Mesenchymal stem cell (in vitro differentiated cells and primary cell): ENCODE results near the gene KCTD20.
A peak's percentile ranks its signal among the peaks of the same experiment; 100 is the strongest.

ENCODE experiments used
- DNase-seq: peaks from one replicate; pipeline ENCODE4 v3.0.0-alpha.2; 2013
- H2AFZ ChIP-seq: one replicate; pipeline ENCODE4 v1.6.1; 2013; ENCODE audit warnings: low read depth, mild to moderate bottlenecking, control low read depth, inconsistent platforms, low read length, moderate library complexity
- H2AK5ac ChIP-seq: 2 replicates; pipeline ENCODE4 v1.6.1; 2013; ENCODE audit warnings: low read length, moderate library complexity, mild to moderate bottlenecking, inconsistent platforms; ENCODE audit not compliant: severe bottlenecking
- H2BK120ac ChIP-seq: one replicate; pipeline ENCODE4 v1.6.1; 2013; ENCODE audit warnings: low read depth, mild to moderate bottlenecking, inconsistent platforms, low read length, moderate library complexity
- H2BK12ac ChIP-seq, 2 experiments: one replicate each; pipeline ENCODE4 v1.6.1; 2013; ENCODE audit warnings: inconsistent platforms in 2 of 2, low read length in 2 of 2, mild to moderate bottlenecking in 2 of 2, moderate library complexity in 2 of 2, control low read depth in 1 of 2
- H2BK15ac ChIP-seq: one replicate; pipeline ENCODE4 v1.6.1; 2013; ENCODE audit warnings: mild to moderate bottlenecking, low read depth, inconsistent platforms; ENCODE audit not compliant: poor library complexity, severe bottlenecking
- H2BK5ac ChIP-seq: 2 replicates; pipeline ENCODE4 v1.6.1; 2013; ENCODE audit warnings: low read depth, mild to moderate bottlenecking, low read length, control low read depth, inconsistent platforms; ENCODE audit not compliant: poor library complexity, severe bottlenecking
- H3K14ac ChIP-seq, 2 experiments: one replicate each; pipeline ENCODE4 v1.6.1; 2013; ENCODE audit warnings: inconsistent platforms in 2 of 2, low read length in 2 of 2, control low read depth in 1 of 2, mild to moderate bottlenecking in 1 of 2, moderate library complexity in 1 of 2
- H3K18ac ChIP-seq, 2 experiments: one replicate each; pipeline ENCODE4 v1.6.1; 2013; ENCODE audit warnings: inconsistent platforms in 2 of 2, low read length in 2 of 2, control low read depth in 1 of 2, low read depth in 1 of 2, mild to moderate bottlenecking in 1 of 2
- H3K23ac ChIP-seq, 2 experiments: one replicate each; pipeline ENCODE4 v1.6.1; 2013; ENCODE audit warnings: inconsistent platforms in 2 of 2, low read length in 2 of 2, mild to moderate bottlenecking in 2 of 2, moderate library complexity in 2 of 2, control low read depth in 1 of 2
- H3K27ac ChIP-seq: 2 replicates; pipeline ENCODE4 v1.5.1; 2013; ENCODE audit warnings: mild to moderate bottlenecking, moderate library complexity, low read length, control low read depth, inconsistent platforms; ENCODE audit not compliant: poor library complexity, severe bottlenecking
- H3K27me3 ChIP-seq, 2 experiments: 2 replicates each; pipeline versions ENCODE4 v1.6.1 to v1.7.0; 2013; ENCODE audit warnings: low read length in 2 of 2, mild to moderate bottlenecking in 2 of 2, moderate library complexity in 2 of 2, control low read depth in 1 of 2, inconsistent platforms in 1 of 2; ENCODE audit not compliant: control insufficient read depth in 1 of 2, insufficient read depth in 1 of 2
- H3K36me3 ChIP-seq, 2 experiments: 2 replicates each; pipeline versions ENCODE4 v1.6.1 to v1.7.0; 2013; ENCODE audit warnings: low read length in 2 of 2, control low read depth in 1 of 2, inconsistent platforms in 1 of 2, low read depth in 1 of 2, mild to moderate bottlenecking in 1 of 2; ENCODE audit not compliant: insufficient read depth in 2 of 2, control insufficient read depth in 1 of 2
- H3K4ac ChIP-seq, 2 experiments: one replicate each; pipeline ENCODE4 v1.6.1; 2013; ENCODE audit warnings: inconsistent platforms in 2 of 2, low read length in 2 of 2, mild to moderate bottlenecking in 2 of 2, moderate library complexity in 2 of 2, control low read depth in 1 of 2, low read depth in 1 of 2
- H3K4me1 ChIP-seq: 2 replicates; pipeline ENCODE4 v1.6.1; 2013; ENCODE audit warnings: low read depth, low read length, control low read depth; ENCODE audit not compliant: control insufficient read depth, insufficient read depth
- H3K4me2 ChIP-seq: 2 replicates; pipeline ENCODE4 v1.6.1; 2013; ENCODE audit warnings: low read length, mild to moderate bottlenecking, inconsistent platforms; ENCODE audit not compliant: poor library complexity, severe bottlenecking
- H3K4me3 ChIP-seq, 2 experiments: 2 replicates each; pipeline versions ENCODE4 v1.5.1 to v1.7.0; 2013; ENCODE audit warnings: low read length in 2 of 2, mild to moderate bottlenecking in 2 of 2, control low read depth in 1 of 2, low read depth in 1 of 2; ENCODE audit not compliant: insufficient read depth in 1 of 2
- H3K79me1 ChIP-seq: replicated peaks from 2 replicates; pipeline ENCODE4 v1.6.1; 2013; ENCODE audit warnings: mild to moderate bottlenecking, control low read depth, low read length, inconsistent platforms; ENCODE audit not compliant: poor library complexity, severe bottlenecking
- H3K9ac ChIP-seq: 2 replicates; pipeline ENCODE4 v1.7.0; 2013; ENCODE audit warnings: mild to moderate bottlenecking, low read length, moderate library complexity
- H3K9me3 ChIP-seq: 2 replicates; pipeline ENCODE4 v1.7.0; 2013; ENCODE audit warnings: mild to moderate bottlenecking, low read length; ENCODE audit not compliant: control insufficient read depth
- H4K8ac ChIP-seq: one replicate; pipeline ENCODE4 v1.6.1; 2013; ENCODE audit warnings: inconsistent platforms, mild to moderate bottlenecking, low read length, moderate library complexity
- H4K91ac ChIP-seq: one replicate; pipeline ENCODE4 v1.6.1; 2013; ENCODE audit warnings: mild to moderate bottlenecking, low read length, inconsistent platforms
- WGBS: methylation state at CpG from one replicate; pipeline ENCODE4 v1.1.7; 2013; ENCODE audit warnings: mixed read lengths; 5-methylcytosine and 5-hydroxymethylcytosine counted together

KCTD20 gene

GRCh38 chr6:36504181-36504580 is 61.4 kb downstream of the KCTD20 start:
- Histone ChIP-seq H3K4ac (no peak overlapping the region), H3K36me3 (peaks cover 15 to 78% of the 10 kb centered on the region in 2 experiments), H3K79me1 (peaks cover 6% of the 10 kb centered on the region), H3K23ac (no peak overlapping the region), H3K14ac (no peak overlapping the region), H2BK5ac (no peak overlapping the region), H3K4me2 (no peak overlapping the region), H4K91ac (no peak overlapping the region), H3K18ac (no peak overlapping the region), H2BK120ac (no peak overlapping the region), H3K9me3 (no peaks in the 10 kb centered on the region), H3K4me3 (no peak overlapping the region), H3K9ac (no peak overlapping the region), H2AK5ac (no peak overlapping the region), H3K27ac (no peak overlapping the region), H3K4me1 (peaks cover 10% of the 10 kb centered on the region), H3K27me3 (no peaks in the 10 kb centered on the region), H2BK12ac (no peak overlapping the region), H2BK15ac (no peak overlapping the region), H2AFZ (no peak overlapping the region), H4K8ac (no peak overlapping the region)
- DNase-seq: no peak
- no CpG with 5 or more reads among the region's 3 CpGs for WGBS

GRCh38 chr6:36504982-36505381 is 62.2 kb downstream of the KCTD20 start:
- WGBS: 100% methylated on average over 1 of the region's 2 CpGs
- no peak overlapping the region for H2BK120ac ChIP-seq

GRCh38 chr6:36505744-36506534 is 63.1 kb downstream of the KCTD20 start:
- Histone ChIP-seq H3K18ac (no peak overlapping the region), H2BK15ac (no peak overlapping the region), H4K91ac (no peak overlapping the region), H3K4me3 (no peak overlapping the region), H3K4me2 (no peak overlapping the region), H3K14ac (no peak overlapping the region), H2AK5ac (no peak overlapping the region), H3K23ac (no peak overlapping the region), H3K4ac (no peak overlapping the region), H2BK120ac (no peak overlapping the region), H2BK12ac (no peak overlapping the region), H3K27me3 (no peaks in the 10 kb centered on the region), H3K9ac (no peak overlapping the region), H2BK5ac (no peak overlapping the region), H3K4me1 (peaks cover 9% of the 10 kb centered on the region), H3K9me3 (no peaks in the 10 kb centered on the region), H2AFZ (no peak overlapping the region), H4K8ac (no peak overlapping the region), H3K36me3 (peaks cover 22 to 81% of the 10 kb centered on the region in 2 experiments), H3K79me1 (peaks cover 8% of the 10 kb centered on the region), H3K27ac (peak overlapping the region; percentile 17)
- no peak for DNase-seq
- WGBS: 100% methylated on average over 1 of the region's 6 CpGs

More at GRCh38 chr6:36504982-36505381, 62.2 kb downstream of the KCTD20 start:
- no peak overlapping the region for H3K4me2 ChIP-seq
- H2BK12ac ChIP-seq: no peak overlapping the region
- peaks cover 8% of the 10 kb centered on the region for H3K4me1 ChIP-seq
- H3K27ac ChIP-seq: peak overlapping the region; percentile 23
- no peak overlapping the region for H3K9ac ChIP-seq
- no peak overlapping the region for H3K23ac ChIP-seq
- H2AFZ ChIP-seq: no peak overlapping the region
- H3K4me3 ChIP-seq: no peak overlapping the region
- H4K91ac ChIP-seq: no peak overlapping the region
- no peak for DNase-seq
- H3K79me1 ChIP-seq: peaks cover 4% of the 10 kb centered on the region
- no peak overlapping the region for H2AK5ac ChIP-seq
- H2BK15ac ChIP-seq: no peak overlapping the region
- no peak overlapping the region for H3K4ac ChIP-seq
- no peaks in the 10 kb centered on the region for H3K9me3 ChIP-seq
- H3K36me3 ChIP-seq: peaks cover 17 to 77% of the 10 kb centered on the region in 2 experiments
- no peaks in the 10 kb centered on the region for H3K27me3 ChIP-seq
- H4K8ac ChIP-seq: no peak overlapping the region
- no peak overlapping the region for H3K18ac ChIP-seq
- H2BK5ac ChIP-seq: no peak overlapping the region
- H3K14ac ChIP-seq: no peak overlapping the region

GRCh38 chr6:36506611-36507010 is 63.8 kb downstream of the KCTD20 start:
- H4K8ac ChIP-seq: no peak overlapping the region
- no peak overlapping the region for H3K4me2 ChIP-seq
- no peak overlapping the region for H2BK5ac ChIP-seq
- H2BK120ac ChIP-seq: no peak overlapping the region
- H3K79me1 ChIP-seq: peaks cover 8% of the 10 kb centered on the region
- no peak overlapping the region for H3K18ac ChIP-seq
- H4K91ac ChIP-seq: no peak overlapping the region
- no peaks in the 10 kb centered on the region for H3K27me3 ChIP-seq
- DNase-seq: no peak
- no peaks in the 10 kb centered on the region for H3K9me3 ChIP-seq
- H3K4me1 ChIP-seq: peaks cover 8% of the 10 kb centered on the region
- no peak overlapping the region for H3K4me3 ChIP-seq
- WGBS: 90% methylated on average over 1 of the region's 2 CpGs
- peak overlapping the region; percentile 17 for H3K27ac ChIP-seq
- no peak overlapping the region for H3K23ac ChIP-seq
- H3K9ac ChIP-seq: no peak overlapping the region
- peaks cover 25 to 83% of the 10 kb centered on the region in 2 experiments for H3K36me3 ChIP-seq
- H3K4ac ChIP-seq: no peak overlapping the region
- H2AK5ac ChIP-seq: no peak overlapping the region
- no peak overlapping the region for H2AFZ ChIP-seq
- no peak overlapping the region for H2BK12ac ChIP-seq
- H2BK15ac ChIP-seq: no peak overlapping the region
- no peak overlapping the region for H3K14ac ChIP-seq
